Right kidney (tissue), 1 donor: ENCODE results near the gene KRTAP10-7.
"Not testable (repeated sequence)": the region's sequence is repeated elsewhere in the genome, so short reads cannot be mapped to it uniquely, and the experiment has no call there.

ENCODE experiments used
- DNase-seq: peaks from one replicate; pipeline ENCODE4 v3.0.0-alpha.2; 2016

The KRTAP10-7 gene

GRCh38 chr21:44571844-44572782 is 28.3 kb upstream of the KRTAP10-7 start:
- no peak for DNase-seq

DNA sequence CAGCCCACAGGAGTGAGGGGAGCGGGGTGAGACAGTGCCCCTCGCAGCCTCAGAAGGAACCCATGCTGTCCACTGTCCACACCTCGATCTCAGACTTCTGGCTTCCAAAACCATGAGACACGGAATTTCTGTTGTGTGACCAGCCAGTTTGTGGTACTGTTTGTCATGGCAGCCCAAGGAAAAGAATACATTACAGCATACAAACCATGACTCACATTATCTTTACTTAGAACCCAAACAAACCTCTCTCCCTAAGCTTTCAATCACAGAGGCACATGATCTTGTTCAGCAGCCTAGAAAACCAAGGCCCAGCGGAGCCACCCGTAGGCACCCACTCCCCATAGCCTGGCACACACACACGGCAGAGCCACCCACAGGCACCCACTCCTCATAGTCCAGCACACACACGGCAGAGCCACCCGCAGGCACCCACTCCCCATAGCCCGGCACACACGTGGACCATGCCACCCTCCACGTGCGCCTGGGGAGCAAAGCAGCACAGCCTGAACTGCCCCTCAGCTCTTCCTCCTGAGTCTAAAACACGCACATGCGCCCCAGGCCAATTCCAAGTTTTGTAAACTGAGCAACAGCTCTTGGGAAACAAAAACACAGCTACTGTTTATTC is 27.3 kb upstream of the KRTAP10-7 start:
- DNase-seq, result no peak

DNA sequence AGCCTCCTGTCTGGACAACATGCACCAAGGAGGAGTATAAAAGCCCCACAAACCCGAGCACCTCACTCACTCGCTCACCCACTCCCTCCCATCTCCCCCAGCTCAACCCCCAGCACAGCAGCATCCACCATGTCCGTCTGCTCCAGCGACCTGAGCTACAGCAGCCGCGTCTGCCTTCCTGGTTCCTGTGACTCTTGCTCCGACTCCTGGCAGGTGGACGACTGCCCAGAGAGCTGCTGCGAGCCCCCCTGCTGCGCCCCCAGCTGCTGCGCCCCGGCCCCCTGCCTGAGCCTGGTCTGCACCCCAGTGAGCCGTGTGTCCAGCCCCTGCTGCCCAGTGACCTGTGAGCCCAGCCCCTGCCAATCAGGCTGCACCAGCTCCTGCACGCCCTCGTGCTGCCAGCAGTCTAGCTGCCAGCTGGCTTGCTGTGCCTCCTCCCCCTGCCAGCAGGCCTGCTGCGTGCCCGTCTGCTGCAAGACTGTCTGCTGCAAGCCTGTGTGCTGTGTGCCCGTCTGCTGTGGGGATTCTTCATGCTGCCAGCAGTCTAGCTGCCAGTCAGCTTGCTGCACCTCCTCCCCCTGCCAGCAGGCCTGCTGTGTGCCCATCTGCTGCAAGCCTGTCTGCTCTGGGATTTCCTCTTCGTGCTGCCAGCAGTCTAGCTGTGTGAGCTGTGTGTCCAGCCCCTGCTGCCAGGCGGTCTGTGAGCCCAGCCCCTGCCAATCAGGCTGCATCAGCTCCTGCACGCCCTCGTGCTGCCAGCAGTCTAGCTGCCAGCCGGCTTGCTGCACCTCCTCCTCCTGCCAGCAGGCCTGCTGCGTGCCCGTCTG is 26.6 kb upstream of the KRTAP10-7 start, which contains the start of gene KRTAP10-4:
Gene KRTAP10-4 (plus strand): TSS at position 100 of the 827 bp plus-strand sequence. CDS start 30 bp downstream, at position 130.
- not testable (repeated sequence) for DNase-seq

DNA sequence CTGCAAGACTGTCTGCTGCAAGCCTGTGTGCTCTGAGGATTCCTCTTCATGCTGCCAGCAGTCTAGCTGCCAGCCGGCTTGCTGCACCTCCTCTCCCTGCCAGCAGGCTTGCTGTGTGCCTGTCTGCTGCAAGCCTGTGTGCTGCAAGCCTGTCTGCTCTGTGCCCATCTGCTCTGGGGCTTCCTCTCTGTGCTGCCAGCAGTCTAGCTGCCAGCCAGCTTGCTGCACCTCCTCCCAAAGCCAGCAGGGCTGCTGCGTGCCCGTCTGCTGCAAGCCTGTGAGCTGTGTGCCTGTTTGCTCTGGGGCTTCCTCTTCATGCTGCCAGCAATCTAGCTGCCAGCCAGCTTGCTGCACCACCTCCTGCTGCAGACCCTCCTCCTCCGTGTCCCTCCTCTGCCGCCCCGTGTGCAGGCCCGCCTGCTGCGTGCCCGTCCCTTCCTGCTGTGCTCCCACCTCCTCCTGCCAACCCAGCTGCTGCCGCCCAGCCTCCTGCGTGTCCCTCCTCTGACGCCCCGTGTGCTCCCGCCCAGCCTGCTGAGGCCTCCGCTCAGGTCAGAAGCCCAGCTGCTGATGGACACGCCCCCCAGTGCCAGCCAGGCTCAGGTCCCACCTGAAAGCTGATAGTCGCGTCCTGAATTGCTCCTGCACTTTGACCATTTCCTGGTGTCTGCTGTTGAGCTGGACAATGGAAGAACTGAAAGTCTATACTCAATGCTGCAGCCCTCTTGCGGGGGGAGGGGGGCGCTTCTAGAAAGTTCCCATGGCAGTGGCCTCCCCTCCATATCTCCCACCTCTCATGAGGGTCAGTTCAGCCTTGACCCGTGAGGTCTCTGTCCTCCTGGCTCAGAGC is 25.7 kb upstream of the KRTAP10-7 start:
- no peak for DNase-seq

DNA sequence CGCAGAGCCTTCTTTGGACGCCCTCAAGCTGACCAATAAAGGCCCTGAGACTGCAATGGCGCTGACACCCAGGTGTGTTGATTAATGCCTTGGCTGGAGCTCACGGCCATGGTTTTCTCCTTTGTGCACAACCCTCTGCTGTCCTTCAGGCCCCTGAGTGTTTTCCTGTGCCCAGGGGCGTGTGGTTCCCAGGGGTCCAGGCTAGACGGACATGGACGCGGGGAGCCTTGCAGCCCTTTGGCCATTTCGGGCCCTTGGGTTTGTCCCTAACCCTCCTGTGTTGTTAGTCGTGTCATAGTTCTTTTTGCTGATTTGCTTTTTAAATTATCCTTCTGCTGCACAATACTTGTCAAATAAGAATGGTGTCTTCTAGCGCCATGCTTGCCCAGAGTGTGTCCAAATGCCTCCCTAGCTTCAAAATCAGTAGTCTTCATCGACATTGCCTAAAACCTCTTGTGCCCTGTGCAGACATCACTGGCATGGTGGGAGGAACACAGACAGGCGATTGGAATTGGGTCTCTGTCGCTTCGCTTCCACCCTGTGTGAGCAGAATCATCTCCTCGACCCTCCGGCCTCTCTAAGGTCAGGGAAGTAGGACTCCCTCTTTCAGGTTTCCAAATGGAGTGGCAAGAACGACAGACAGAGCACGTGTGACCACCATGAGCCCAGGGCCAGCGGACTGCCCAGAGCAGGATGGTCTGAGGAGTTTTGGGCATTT is 24.9 kb upstream of the KRTAP10-7 start:
- DNase-seq, result no peak

GRCh38 chr21:44576025-44576420 is 24.4 kb upstream of the KRTAP10-7 start:
- no peak for DNase-seq

DNA sequence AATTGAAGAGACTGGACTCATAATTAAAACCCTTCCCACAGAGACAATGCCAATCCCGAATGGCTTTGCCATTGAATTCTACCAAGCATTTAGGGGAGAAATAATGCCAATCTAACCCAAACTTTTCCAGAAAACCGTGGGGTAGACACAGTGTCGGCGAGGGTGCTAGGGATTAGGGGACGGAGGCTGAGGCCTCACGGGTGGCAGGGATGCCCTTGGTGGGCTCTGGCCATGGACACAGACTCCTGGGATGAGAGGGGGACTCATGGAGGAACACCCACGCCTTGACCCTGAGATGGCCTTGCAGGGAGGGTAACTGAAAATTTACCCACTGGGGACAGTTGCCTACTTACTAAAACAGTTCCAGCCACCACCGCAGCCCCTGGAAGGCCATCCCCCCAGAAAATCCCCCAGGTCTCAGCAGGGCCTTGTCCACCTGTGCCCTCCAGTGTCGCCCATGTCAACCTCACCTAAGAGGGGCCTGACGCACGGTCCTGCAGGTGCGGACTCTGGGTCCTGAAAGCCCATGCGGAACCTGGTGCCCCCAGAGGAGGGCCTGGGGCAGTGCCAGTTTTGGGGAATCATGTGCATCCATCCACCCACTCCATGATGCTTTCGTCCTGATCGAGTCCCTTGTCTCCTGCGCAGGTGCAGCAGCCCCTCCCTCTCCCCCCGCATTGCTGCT is 21.9 kb upstream of the KRTAP10-7 start:
- DNase-seq, result no peak

DNA sequence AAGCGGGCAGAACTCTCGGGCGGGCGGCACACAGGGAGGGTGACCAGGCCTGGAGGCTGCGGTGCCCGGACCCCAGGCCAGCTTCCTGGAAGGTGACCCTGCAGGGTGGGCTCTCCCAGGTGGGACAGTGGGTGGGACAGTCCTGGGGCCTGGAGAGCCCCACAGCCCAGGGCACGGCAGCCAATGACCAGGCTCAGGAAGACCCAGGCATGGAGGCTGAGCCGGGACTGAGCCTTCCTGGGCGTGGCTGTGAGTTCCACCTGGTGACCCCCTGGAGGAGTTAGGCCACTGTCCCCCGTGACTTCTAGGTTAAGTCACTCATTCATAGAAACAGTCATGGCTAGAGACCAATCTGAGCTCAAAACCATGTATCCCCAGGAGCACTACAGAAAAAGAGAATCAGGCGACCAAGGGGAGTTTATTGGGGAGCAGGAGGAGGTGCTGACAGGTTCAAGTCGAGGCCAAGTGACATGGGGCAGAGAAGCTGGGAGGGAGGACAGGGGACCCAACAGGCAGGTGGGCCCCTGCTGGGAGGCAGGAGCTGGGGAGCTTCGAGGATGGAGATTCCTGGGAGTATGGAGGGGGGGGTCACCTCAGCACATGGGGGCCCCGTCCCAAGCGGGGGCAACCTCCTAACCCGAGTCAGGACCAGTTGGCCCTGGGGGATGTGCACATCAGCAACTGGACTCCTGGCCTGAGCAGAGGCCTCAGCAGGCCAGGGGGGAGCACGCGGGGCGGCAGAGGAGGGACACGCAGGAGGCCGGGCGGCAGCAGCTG is 21.2 kb upstream of the KRTAP10-7 start:
- no peak for DNase-seq

- no peak for DNase-seq
These were observed 20.6 kb upstream of the KRTAP10-7 start for GRCh38 chr21:44579833-44580144.

DNA sequence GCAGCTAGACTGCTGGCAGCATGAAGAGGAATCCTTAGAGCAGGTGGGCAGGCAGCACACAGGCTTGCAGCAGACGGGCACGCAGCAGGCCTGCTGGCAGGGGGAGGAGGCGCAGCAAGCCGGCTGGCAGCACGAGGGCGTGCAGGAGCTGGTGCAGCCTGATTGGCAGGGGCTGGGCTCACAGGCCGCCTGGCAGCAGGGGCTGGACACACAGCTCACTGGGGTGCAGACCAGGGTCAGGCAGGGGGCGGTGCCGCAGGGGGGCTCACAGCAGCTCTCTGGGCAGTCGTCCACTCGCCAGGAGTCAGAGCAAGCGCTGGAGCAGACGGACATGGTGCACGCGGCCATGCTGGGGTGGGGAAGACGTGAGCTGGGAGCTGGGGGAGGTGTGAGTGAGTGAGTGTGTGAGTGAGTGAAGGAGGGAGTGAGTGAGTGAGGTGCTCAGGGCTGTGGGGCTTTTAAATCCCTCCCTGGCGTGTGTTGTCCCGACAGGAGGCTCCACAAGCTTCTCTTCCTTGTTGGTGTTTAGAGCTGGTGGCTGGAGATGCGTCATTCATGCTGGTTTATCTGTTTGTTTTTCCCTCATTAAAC is 20.1 kb upstream of the KRTAP10-7 start, which contains the start of gene KRTAP10-5:
Gene KRTAP10-5 (minus strand): TSS at position 374 of the 591 bp plus-strand sequence. CDS start 26 bp downstream, at position 348.
- DNase-seq, result not testable (repeated sequence)

- no peak for DNase-seq
These were observed 19.2 kb upstream of the KRTAP10-7 start for GRCh38 chr21:44581158-44581557.

DNA sequence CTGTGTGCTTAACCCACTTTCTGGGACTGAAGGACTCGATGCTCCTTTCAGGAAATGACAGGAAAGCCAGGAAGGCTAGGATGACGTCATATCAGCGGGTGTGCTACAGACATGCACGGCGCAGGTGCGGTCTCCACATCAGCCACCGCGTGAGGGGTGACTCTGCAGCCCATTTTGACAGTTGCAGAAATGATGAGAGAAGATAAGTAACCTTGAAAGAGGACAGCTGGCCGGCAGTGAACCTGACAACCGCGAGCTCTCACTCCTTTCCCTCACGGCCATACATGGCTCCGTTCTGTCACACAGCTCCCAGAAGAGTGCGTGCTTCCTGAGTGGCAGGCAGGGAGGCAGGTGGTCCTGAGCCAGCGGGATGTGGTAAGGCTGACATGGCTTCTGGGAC is 18.3 kb upstream of the KRTAP10-7 start:
- DNase-seq, result no peak

DNA sequence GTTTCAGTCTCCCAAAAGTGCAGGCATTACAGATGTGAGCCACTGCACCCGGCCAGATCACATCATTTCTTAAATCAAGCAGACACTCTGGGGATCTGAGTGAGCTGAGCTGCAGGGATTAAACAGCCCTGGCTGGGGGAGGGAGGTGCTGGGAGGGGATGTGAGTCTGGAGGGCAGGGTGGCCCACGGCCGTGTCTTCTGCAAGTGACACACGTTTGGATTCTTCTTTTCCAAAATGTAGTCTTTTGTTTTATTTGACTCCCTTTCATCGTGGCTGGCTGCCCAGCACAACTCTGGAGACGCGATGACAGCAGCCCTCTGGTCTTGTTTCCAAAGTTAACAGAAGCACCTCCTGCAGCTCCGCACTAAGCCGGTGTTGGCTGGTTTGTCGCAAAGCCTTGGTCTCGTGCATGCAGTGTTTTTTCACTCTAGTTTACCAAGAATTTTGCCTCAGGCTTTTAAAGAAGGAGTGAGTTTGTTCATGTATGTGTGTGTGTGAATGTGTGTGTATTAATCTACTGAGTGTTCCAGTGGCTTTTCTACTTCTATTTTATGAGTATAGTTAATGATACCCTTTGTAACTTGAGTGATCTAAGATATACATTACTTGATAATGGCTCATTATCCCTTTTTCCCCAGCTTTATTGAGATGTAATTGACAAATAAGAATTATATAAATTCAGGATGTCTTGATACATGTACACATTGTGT is 17.2 kb upstream of the KRTAP10-7 start:
- no peak for DNase-seq

DNA sequence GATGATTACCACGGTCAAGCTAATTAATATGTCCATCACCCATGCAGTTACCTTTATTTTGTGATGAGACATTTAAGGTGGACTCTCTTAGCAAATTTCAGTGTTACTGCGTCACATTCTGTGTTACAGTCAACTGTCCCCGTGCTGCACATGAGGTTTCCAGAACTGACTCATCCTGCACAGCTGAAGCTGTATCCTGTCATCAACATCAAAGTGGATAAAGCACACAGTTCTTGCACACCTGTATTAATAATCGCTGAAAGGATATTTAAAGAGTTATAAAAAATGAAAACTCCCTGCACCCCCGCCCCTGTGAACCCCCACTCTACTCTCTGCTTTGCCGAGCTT is 16.6 kb upstream of the KRTAP10-7 start:
- DNase-seq, result no peak

GRCh38 chr21:44585892-44586291 is 14.5 kb upstream of the KRTAP10-7 start:
- DNase-seq, result no peak

GRCh38 chr21:44589094-44589493 is 11.3 kb upstream of the KRTAP10-7 start:
- DNase-seq, result no peak

DNA sequence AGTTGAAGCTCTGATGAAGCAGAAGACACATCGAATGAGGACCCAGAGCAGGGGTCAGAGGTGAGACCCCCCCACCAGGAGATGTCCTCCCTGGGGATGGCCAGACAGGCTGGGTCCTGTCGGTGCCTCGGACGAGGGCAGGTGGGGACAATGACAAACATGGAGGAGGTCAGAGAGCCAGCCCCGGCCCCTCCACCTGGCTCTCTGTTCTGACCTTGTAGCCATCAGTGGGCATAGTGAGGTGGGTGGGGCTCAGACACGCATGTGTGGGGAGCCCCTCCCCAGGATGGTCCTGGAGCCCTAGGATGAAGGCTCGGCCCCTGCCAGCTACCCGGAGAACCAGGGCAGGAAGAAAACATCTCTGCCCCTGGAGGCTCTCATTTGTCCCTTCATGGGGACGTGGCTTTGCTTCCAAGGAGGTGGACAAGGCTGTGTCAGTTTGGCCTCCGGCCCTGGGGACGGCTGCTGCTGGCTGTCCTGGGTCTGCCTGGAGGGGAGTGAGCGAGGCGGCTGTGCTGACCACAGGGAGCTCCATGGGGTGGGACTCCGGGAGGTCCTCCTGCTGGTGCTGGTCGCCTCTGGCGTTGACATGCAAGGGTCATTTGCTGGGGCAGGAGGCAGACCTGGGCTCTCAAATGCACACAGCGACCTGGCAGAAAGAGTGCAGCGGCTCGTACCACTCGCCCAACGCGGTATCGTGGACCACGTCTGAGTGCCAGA is 10.7 kb upstream of the KRTAP10-7 start:
- no peak for DNase-seq

DNA sequence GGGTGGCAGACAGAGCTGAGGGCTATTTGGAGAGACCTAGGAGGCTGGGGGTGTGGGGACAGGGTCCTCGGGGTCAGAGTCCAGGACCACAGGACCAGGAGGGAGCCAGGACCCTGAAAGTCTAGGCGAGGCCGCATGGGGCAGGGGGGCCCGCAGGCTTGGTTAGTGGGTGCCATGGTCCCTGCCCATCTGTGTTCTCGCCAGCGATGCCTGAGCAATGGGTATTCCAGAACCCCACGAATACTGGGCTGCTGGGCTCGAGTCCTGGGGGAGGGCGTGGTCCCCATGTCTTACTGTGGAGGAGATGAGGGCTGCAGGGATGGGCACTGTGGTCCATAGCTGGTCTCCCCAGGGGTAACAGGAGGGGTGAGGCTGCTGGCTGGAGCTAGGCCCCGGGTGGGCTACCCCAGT is 10.1 kb upstream of the KRTAP10-7 start:
- no peak for DNase-seq
